T-cell (primary cell): Measurements from ENCODE around the gene ZFPL1. TPM values are rescaled to one million over a fixed set of nuclear protein-coding genes. Genes with fewer than 3 reads are reported as not detected.

ENCODE experiments used
- total RNA-seq, 35 experiments: library from RNA in 6 of 35; stranded (reverse) in 6 of 35; fragments of 120-200 nt in 1 of 35; gene quantifications; one replicate each; pipeline versions ENCODE4 v1.2.1 to v1.2.4 and lab custom pipeline; 2013 to 2026

Gene ZFPL1
- total RNA-seq, 5 donors from 2014 or later (not counting 1 experiment from before 2014, with no cell fraction given) = 36.5 to 51.8 (median 43.7) TPM

Other genes with a start within 250 kb of the ZFPL1 start
- gene CDC42BPG, start 239.6 kb upstream of the ZFPL1 start, total RNA-seq = 10 to 100 TPM in 1 of 5 donors, 1 to 10 TPM in 4; 7.4 to 10.5 (median 9.1) TPM
- 100 to 1,000 TPM; 126 to 286 (median 269) TPM for gene EHD1, start 205.6 kb upstream of the ZFPL1 start, total RNA-seq
- 100 to 1,000 TPM in 1 of 5 donors, 10 to 100 TPM in 4; 50.9 to 165 (median 55.4) TPM for gene ATG2A, start 167.0 kb upstream of the ZFPL1 start, total RNA-seq
- gene PPP2R5B, start 159.5 kb upstream of the ZFPL1 start, total RNA-seq = 10 to 100 TPM; 15.3 to 25.4 (median 17.2) TPM
- gene GPHA2, start 148.3 kb upstream of the ZFPL1 start, total RNA-seq = under 1 TPM in 1 of 5 donors, not detected in 4; 0.90 TPM
- 1 to 10 TPM in 1 of 5 donors, under 1 TPM in 3, not detected in 1; 0.44 to 1.8 (median 0.82) TPM for gene MAJIN, start 112.1 kb upstream of the ZFPL1 start, total RNA-seq
- under 1 TPM in 2 of 5 donors, not detected in 3; 0.09 to 0.26 TPM for gene BATF2, start 87.3 kb upstream of the ZFPL1 start, total RNA-seq
- 10 to 100 TPM; 19.7 to 44.3 (median 39.5) TPM for gene ARL2, start 70.1 kb upstream of the ZFPL1 start, total RNA-seq
- 10 to 100 TPM; 19.6 to 28.6 (median 25.4) TPM for gene SNX15, start 56.8 kb upstream of the ZFPL1 start, total RNA-seq
- gene SAC3D1, start 43.0 kb upstream of the ZFPL1 start, total RNA-seq = 10 to 100 TPM in 3 of 5 donors, 1 to 10 TPM in 2; 3.1 to 16.9 (median 14.5) TPM
- 10 to 100 TPM; 10.2 to 30.1 (median 26.1) TPM for gene NAALADL1, start 25.7 kb upstream of the ZFPL1 start, total RNA-seq
- 1 to 10 TPM; 1.2 to 4.2 (median 1.7) TPM for gene CDCA5, start 182 bp upstream of the ZFPL1 start, total RNA-seq
- 100 to 1,000 TPM; 210 to 303 (median 263) TPM for gene VPS51, start 12.0 kb downstream of the ZFPL1 start, total RNA-seq
- gene TM7SF2, start 27.6 kb downstream of the ZFPL1 start, total RNA-seq = 10 to 100 TPM; 23.7 to 34.2 (median 28.6) TPM
- 10 to 100 TPM in 3 of 5 donors, 1 to 10 TPM in 2; 7.0 to 20.4 (median 18.1) TPM for gene ZNHIT2, start 33.5 kb downstream of the ZFPL1 start, total RNA-seq
- 1,000 to 10,000 TPM; 1,477 to 1,924 (median 1,724) TPM for gene FAU, start 37.9 kb downstream of the ZFPL1 start, total RNA-seq
- 10 to 100 TPM; 48.3 to 58.8 (median 55.1) TPM for gene MRPL49, start 38.1 kb downstream of the ZFPL1 start, total RNA-seq
- gene SYVN1, start 50.3 kb downstream of the ZFPL1 start, total RNA-seq = 10 to 100 TPM; 63.8 to 77.7 (median 68.8) TPM
- not detected for gene SPDYC, start 86.0 kb downstream of the ZFPL1 start, total RNA-seq
- gene CAPN1, start 97.7 kb downstream of the ZFPL1 start, total RNA-seq = 100 to 1,000 TPM in 4 of 5 donors, 10 to 100 TPM in 1; 98.4 to 171 (median 143) TPM
- gene POLA2, start 177.7 kb downstream of the ZFPL1 start, total RNA-seq = 10 to 100 TPM; 15.1 to 24.2 (median 20.4) TPM
- gene CDC42EP2, start 230.6 kb downstream of the ZFPL1 start, total RNA-seq = 1 to 10 TPM in 2 of 5 donors, under 1 TPM in 3; 0.69 to 2.4 (median 0.79) TPM
- gene DPF2, start 249.6 kb downstream of the ZFPL1 start, total RNA-seq = 10 to 100 TPM; 57.9 to 95.4 (median 91.7) TPM